Islet of Langerhans (tissue), 1 donor: ENCODE measurements around the gene FSHR.

Source experiments
- FAIRE-seq: peaks from one replicate; lab custom pipeline; 2011; peaks lifted over from hg19 to GRCh38; lab: Jason Lieb, UNC

The FSHR gene

GRCh38 chr2:49154140-49154539, at the start of gene FSHR:
Gene FSHR, minus strand, starts transcription at chr2:49154515. Its CDS starts 98 bp downstream, at chr2:49154417.
- FAIRE-seq = no peak

GRCh38 chr2:49199266-49199665, 45.0 kb upstream of the FSHR start:
- no peak for FAIRE-seq

- no peak for FAIRE-seq
These were observed 40.4 kb upstream of the FSHR start for GRCh38 chr2:49194701-49195100.

- no peak for FAIRE-seq
These were observed 37.7 kb upstream of the FSHR start for GRCh38 chr2:49192036-49192435.

GRCh38 chr2:49189512-49190225, 35.4 kb upstream of the FSHR start:
- no peak for FAIRE-seq

- FAIRE-seq = no peak
These were observed 31.8 kb upstream of the FSHR start for GRCh38 chr2:49186050-49186648.

- FAIRE-seq = no peak
These were observed 24.3 kb upstream of the FSHR start for GRCh38 chr2:49178656-49179055.

- no peak for FAIRE-seq
These were observed 22.9 kb upstream of the FSHR start for GRCh38 chr2:49177194-49177593.

GRCh38 chr2:49175831-49176230, 21.5 kb upstream of the FSHR start:
- FAIRE-seq = no peak

- FAIRE-seq = no peak
These were observed 20.4 kb upstream of the FSHR start for GRCh38 chr2:49174750-49175149.

GRCh38 chr2:49167131-49167530, 12.8 kb upstream of the FSHR start:
- no peak for FAIRE-seq

- no peak for FAIRE-seq
These were observed 11.3 kb upstream of the FSHR start for GRCh38 chr2:49165662-49166061.

- FAIRE-seq = no peak
These were observed 10.4 kb upstream of the FSHR start for GRCh38 chr2:49164729-49165128.

GRCh38 chr2:49162151-49162550, 7.8 kb upstream of the FSHR start:
- FAIRE-seq = no peak

- FAIRE-seq = no peak
These were observed 576 bp upstream of the FSHR start for GRCh38 chr2:49154891-49155290.

GRCh38 chr2:49153252-49153651, 1.1 kb downstream of the FSHR start:
- no peak for FAIRE-seq

- no peak for FAIRE-seq
These were observed 1.5 kb downstream of the FSHR start for GRCh38 chr2:49152824-49153223.

- FAIRE-seq = no peak
These were observed 7.9 kb downstream of the FSHR start for GRCh38 chr2:49146401-49146800.

GRCh38 chr2:49131801-49132200, 22.5 kb downstream of the FSHR start:
- FAIRE-seq = no peak

- no peak for FAIRE-seq
These were observed 25.3 kb downstream of the FSHR start for GRCh38 chr2:49129034-49129433.

- FAIRE-seq = no peak
These were observed 30.7 kb downstream of the FSHR start for GRCh38 chr2:49123600-49123999.

- no peak for FAIRE-seq
These were observed 32.2 kb downstream of the FSHR start for GRCh38 chr2:49122107-49122506.

GRCh38 chr2:49113046-49113445, 41.3 kb downstream of the FSHR start:
- no peak for FAIRE-seq

GRCh38 chr2:49111456-49111855, 42.9 kb downstream of the FSHR start:
- no peak for FAIRE-seq
